Mononuclear cell (primary cell): ENCODE data around the gene TCERG1. TPM values are rescaled to one million over a fixed set of nuclear protein-coding genes. Genes with fewer than 3 reads are reported as not detected.

Experiments used
- H3K27me3 ChIP-seq: 2 replicates; pipeline ENCODE4 v1.6.0; 2011; ENCODE audit warnings: low read length, control low read depth; ENCODE audit not compliant: insufficient read depth
- H3K4me1 ChIP-seq: 2 replicates; pipeline ENCODE4 v1.5.1; 2011; ENCODE audit warnings: mild to moderate bottlenecking, low read length, control low read depth; ENCODE audit not compliant: insufficient read depth
- H3K4me3 ChIP-seq: 2 replicates; pipeline ENCODE4 v1.5.1; 2011; ENCODE audit warnings: mild to moderate bottlenecking, low read length, moderate library complexity
- H3K9me3 ChIP-seq: 2 replicates; pipeline ENCODE4 v1.5.1; 2011; ENCODE audit warnings: low read depth, mild to moderate bottlenecking, control low read depth, low read length
- total RNA-seq: library from RNA; depleted of rRNA; stranded (reverse); fragments of >200 nt; gene quantifications from one replicate; pipeline ENCODE4 v1.2.3, GENCODE V29; 2012

TCERG1 gene
- total RNA-seq, 1 donor: 115 TPM

DNA sequence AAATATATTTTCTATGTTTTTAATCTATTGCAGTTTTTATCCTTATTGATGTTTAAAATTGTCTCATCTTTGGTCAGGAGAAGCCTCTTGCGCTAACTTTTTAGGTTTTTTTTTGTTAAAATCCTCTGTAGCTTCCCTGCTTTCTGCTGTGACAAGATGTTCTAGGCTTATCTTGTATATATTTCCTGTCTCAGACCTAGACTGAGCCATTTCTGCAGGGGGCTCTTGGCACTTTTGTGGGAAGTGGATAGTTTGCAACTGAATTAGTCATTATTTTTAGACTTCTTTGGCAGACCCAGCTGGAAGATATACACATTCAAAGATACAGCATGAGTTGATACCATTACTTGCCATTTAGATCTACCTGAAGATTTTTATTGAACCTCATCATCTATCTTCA, 28.8 kb downstream of the TCERG1 start:
- H3K4me3 ChIP-seq: no peak overlapping the region
- peaks cover 5% of the 10 kb centered on the region for H3K4me1 ChIP-seq
- H3K27me3 ChIP-seq: no peaks in the 10 kb centered on the region
- no peaks in the 10 kb centered on the region for H3K9me3 ChIP-seq

DNA sequence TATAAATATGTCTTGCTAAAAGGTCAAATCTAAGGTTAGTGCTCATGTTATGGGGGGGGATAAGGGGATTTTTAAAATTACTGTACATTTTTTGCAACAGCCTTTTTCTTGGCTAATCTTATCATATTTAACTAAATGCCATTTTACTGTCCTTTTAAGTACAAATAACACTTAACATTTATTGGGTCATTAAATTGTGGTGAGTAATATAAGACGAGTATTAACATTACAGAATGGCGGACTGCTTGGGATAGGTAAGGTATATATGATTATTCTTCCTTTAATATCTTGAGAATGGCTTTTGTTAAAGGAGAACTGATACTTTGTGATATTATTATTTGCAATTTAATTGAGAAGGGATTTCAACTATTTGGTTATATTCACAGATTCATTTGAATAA, 35.6 kb downstream of the TCERG1 start:
- Histone ChIP-seq H3K27me3 (no peaks in the 10 kb centered on the region), H3K9me3 (no peaks in the 10 kb centered on the region), H3K4me3 (no peak overlapping the region), H3K4me1 (no peaks in the 10 kb centered on the region)

DNA sequence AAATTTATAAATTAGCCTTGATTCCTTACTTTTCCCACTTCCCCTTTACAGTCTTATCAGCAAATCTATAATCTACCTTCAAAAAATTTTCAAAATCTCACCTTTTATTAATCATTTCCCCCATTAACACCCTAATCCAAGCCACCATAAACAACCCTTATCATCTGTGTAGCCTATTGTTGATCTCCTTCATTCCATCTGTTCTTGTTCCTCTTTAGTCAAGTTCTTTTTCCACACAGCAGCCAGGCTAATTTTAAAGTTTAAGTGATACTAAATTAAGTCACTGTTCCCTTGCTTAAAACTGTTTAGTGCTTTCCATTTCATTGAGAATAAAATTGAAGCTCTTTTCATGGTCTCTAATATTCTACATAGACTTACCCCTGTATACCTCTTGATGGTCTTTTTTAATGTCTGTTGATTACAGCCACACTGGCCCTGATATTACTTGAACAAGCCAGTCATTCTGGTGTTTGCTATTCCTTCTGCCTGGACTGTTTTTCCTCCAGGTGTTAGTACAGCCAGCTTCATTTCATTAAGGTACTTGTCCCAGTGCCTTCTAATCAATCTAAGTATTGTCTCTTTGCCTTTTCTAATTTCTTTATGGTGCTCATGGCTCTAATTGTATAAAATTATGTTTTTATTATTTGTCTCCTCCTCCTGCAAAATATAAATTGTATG, 37.7 kb downstream of the TCERG1 start:
- Histone ChIP-seq H3K4me3 (no peak overlapping the region), H3K27me3 (no peaks in the 10 kb centered on the region), H3K9me3 (no peaks in the 10 kb centered on the region), H3K4me1 (no peaks in the 10 kb centered on the region)

DNA sequence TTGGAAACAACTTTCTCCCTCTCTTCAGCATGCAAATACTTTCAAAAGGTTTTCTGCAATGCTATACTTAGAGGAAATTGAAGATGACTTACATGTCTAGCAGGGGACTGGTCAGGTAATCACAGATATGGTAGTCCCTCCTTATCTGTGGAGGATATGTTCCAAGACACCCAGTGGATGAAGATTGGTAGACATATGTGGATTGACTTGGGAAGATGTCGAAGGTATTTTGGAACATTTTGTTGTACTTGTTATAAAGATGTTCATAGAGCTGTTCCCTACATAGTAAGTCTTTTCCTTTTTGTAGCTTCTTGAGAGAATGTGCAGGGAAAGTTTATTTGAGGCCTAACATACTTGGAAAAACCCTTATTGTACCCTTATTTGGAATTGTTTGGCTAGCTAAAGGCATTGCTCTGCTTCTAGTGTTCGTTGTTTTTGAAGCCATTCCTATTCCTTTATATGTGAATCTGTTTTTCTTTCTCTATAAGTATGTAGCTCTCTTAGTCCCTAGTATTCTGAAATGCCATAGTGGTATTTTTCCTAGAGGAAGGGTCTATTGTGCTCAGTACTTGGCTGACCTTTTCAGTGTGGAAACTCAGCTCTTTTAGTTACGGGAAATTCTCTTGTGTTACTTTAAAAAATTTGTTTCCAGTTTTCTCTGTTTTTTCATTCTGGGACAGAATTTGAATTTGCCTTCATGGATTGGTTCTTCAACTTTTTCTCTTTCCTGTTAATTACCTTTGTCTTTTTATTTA, 43.1 kb downstream of the TCERG1 start:
- Histone ChIP-seq H3K4me1 (no peaks in the 10 kb centered on the region), H3K27me3 (no peaks in the 10 kb centered on the region), H3K9me3 (no peaks in the 10 kb centered on the region), H3K4me3 (no peak overlapping the region)

DNA sequence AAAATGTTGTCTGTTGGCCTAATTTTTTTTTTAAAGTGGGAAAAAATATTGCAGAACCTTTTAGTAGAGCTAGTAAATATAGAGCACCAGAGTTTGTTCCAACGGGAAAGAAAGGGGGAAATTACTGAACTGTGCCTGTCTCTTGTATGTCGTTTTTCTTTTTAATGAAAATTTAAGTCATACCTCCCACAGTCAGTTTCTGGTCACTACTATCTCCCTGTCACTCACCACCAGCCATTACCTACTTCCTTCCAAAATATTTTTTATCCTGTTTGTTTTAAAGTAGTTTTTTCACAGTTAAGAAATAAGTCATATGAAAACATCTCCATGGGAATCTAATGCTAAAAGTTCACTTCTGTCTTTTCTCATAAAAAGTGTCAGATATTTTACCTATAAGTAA, 47.5 kb downstream of the TCERG1 start:
- Histone ChIP-seq H3K9me3 (no peaks in the 10 kb centered on the region), H3K4me3 (no peak overlapping the region), H3K4me1 (no peaks in the 10 kb centered on the region), H3K27me3 (no peaks in the 10 kb centered on the region)

DNA sequence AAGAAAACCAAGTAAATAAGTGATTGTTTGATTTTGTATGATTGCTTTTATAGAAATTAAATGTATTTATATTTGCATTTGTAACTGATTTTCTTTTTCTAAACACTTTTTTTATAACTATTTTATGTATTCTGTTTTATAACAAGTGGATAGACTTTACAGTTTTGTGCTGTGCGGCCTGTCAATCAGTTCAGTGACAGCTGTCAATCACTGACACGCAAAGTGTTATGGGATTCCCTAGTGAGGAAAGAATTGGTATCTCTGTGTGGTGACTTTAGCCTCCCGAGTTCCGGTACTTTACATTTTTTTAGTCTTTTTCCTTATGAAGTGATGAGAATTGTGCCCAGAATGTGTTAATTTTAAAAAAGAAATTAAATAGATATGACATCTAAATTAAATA, 52.5 kb downstream of the TCERG1 start:
- Histone ChIP-seq H3K4me3 (no peak overlapping the region), H3K4me1 (no peaks in the 10 kb centered on the region), H3K27me3 (no peaks in the 10 kb centered on the region), H3K9me3 (no peaks in the 10 kb centered on the region)

DNA sequence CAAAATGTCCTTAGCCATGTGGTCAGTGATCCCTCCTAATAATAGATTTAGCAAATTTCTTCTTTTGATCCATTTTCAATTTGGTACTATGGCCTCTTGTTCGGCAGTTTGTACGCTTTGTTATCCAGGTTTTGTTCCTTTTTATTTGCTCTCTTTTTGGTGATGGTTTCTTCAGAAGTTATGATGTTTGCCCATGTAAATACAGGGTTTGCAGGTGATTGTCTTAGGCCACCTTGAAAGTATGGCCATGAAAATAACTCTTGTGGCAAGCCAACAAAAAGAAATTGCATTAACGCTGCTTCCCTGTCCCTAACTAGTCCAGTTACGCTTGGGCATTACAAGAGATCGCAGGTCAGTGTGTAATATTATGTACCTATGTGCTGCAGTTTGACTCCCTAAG, 60.3 kb downstream of the TCERG1 start:
- no peaks in the 10 kb centered on the region for H3K27me3 ChIP-seq
- H3K9me3 ChIP-seq: no peaks in the 10 kb centered on the region
- H3K4me1 ChIP-seq: no peaks in the 10 kb centered on the region
- H3K4me3 ChIP-seq: no peak overlapping the region

DNA sequence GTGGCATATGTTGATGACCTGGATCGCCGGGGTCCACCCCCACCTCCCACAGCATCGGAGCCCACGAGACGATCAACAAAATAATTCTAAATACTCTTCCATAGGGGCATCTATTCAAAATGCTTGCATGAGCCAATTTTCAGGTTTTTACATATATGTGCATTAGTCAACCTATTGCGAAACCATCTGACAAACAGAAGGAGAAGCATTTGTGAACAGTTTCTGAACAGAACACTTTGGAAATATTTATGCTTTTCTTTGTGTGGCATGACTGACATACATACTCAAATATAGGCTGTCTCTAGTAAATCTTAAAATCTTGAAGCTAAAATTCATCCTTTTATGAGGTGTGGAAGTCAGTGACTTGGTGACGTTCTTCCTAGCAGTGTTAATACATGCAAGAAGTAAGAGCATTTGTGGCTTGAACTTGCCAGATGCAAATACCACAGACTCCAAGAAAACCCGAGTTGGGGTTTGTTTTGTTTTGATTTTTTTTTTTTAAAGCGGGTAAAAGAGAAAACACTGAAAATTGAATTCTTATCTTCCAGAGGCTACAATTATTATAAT, 63.5 kb downstream of the TCERG1 start:
- Histone ChIP-seq H3K9me3 (no peaks in the 10 kb centered on the region), H3K4me3 (no peak overlapping the region), H3K27me3 (no peaks in the 10 kb centered on the region), H3K4me1 (no peaks in the 10 kb centered on the region)

DNA sequence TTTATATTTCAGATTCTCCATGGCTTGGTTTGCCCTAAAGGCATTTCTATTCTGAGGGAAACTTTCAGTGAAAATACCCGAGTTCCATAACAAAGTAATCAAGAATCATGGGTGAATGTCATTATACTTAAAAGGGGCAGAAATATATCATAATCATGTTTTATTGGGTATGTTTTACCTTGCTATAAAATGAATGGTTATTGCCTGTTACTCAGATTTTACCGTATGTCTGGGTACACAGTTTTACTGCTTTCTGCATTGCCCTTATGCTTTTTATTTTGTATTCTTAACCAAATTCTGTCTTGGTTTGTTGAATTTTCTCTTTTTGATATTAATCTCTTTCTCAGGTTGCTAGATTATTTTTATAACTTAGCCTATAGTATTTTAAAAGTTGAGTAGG, 66.3 kb downstream of the TCERG1 start:
- H3K9me3 ChIP-seq: no peaks in the 10 kb centered on the region

DNA sequence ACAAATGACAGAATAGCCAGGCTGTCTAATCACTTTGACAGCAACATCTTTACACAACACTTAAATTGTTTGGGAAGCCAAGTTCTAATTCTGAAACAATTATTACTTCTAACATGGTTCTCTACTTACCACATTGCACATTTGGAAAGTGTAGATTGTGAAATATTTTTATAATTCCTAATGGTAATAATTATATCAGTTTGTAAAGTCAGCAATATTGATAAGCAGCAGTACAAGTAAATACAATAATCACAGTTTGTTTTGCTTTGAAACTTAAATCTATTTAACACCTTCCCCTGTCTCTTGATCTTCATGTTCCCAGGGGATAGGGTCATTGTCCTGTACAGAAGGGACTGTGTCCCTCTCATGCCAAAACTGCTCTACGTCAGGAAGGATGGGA, 67.4 kb downstream of the TCERG1 start:
- no peaks in the 10 kb centered on the region for H3K4me1 ChIP-seq
- no peak overlapping the region for H3K4me3 ChIP-seq
- H3K27me3 ChIP-seq: no peaks in the 10 kb centered on the region
- no peaks in the 10 kb centered on the region for H3K9me3 ChIP-seq

More for the DNA sequence above, 66.3 kb downstream of the TCERG1 start:
- no peak overlapping the region for H3K4me3 ChIP-seq
- H3K4me1 ChIP-seq: no peaks in the 10 kb centered on the region
- H3K27me3 ChIP-seq: no peaks in the 10 kb centered on the region

DNA sequence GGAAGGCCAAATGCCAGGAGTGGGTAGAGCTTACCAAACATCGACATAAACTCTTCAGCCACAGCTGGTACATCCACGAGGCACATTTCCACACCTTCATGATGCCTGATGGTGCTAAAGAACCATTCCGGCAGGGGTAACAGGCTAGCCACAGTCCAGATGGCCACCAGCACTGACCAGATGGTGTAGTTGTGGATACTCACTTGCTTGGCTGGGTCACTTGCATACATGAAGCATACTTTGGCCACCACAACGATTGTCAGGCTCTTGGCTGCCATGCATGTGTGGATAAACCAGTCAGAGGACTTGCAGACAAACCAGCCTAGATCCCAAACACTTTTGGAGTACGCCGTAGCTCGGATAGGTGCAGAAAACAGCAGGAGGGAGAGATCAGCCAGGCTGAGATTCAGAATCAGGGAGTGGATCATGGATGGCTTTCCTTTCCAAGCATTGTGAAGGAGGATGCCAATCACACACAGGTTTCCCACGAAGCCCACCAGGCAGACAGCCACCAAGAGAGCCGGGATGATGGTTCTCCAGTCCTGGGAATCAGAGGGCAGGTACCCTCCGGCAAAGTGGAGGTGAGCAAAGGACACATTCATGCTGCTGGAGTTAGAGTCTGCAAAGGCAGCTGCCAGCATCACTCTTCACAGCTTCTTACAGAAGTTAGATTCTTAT, 68.5 kb downstream of the TCERG1 start:
- Histone ChIP-seq H3K9me3 (no peaks in the 10 kb centered on the region), H3K4me3 (no peak overlapping the region), H3K4me1 (no peaks in the 10 kb centered on the region), H3K27me3 (no peaks in the 10 kb centered on the region)

DNA sequence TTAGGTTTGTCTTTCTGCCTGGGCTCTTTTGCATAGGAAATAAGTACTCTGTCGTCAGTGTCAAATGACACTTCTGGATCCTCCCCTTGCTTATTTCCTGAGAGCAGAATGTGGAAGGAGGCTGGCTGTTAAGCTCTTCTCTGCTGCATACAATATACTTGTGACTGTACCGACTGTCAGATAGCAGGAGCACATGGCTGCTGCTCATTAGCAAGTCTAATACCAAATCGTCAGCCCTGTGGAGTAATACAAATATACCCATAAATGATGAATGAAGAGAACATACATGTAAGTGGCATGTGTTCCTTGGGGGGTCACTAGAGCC, 69.0 kb downstream of the TCERG1 start, which contains the start of gene GPR151:
Gene GPR151, minus strand, starts transcription at position 40 of the 325 bp plus-strand sequence. CDS start 77 bp downstream, outside the sequence.
- Histone ChIP-seq H3K27me3 (no peaks in the 10 kb centered on the region), H3K9me3 (no peaks in the 10 kb centered on the region), H3K4me1 (no peaks in the 10 kb centered on the region), H3K4me3 (no peak within 1 kb of the TSS)

DNA sequence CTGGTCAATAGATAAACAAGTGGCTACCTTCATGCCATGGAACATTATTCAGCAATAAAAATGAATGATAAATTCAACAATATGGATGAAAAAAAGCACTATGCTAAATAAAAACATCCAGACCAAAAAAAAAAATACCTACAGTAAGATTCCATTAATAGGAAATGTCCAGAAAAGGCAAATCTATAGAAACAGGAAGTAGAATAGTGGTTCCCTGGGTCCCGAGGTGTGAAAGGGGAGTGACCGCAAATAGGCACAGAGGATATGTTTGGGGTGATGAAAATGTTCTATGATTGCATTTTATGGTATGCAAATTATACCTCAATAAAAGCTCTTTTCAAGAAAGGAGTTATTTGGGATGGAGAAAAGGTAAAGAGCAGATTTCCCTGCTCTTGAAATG, 72.4 kb downstream of the TCERG1 start:
- Histone ChIP-seq H3K27me3 (no peaks in the 10 kb centered on the region), H3K9me3 (no peaks in the 10 kb centered on the region), H3K4me1 (no peaks in the 10 kb centered on the region), H3K4me3 (no peak overlapping the region)

DNA sequence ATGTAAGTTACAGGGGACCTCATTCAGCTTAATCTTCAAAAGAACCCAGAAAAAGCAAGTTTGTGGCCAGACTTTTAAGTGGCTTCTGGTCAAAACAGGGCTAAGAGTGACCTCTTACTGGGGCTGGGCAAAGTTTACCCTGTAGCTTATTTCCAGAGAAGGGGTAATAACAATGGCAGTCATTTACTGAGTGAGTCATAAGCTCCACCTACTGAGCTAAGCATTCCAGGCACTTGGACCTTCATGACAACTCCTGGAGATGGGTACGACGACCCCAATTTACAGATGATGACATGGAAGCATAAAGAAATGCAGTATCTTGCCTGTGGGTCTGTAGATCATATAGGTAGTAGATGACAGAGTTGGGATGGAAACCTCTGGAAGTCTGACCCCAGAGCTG, 73.6 kb downstream of the TCERG1 start:
- H3K27me3 ChIP-seq: no peaks in the 10 kb centered on the region
- H3K9me3 ChIP-seq: no peaks in the 10 kb centered on the region
- no peaks in the 10 kb centered on the region for H3K4me1 ChIP-seq
- no peak overlapping the region for H3K4me3 ChIP-seq

DNA sequence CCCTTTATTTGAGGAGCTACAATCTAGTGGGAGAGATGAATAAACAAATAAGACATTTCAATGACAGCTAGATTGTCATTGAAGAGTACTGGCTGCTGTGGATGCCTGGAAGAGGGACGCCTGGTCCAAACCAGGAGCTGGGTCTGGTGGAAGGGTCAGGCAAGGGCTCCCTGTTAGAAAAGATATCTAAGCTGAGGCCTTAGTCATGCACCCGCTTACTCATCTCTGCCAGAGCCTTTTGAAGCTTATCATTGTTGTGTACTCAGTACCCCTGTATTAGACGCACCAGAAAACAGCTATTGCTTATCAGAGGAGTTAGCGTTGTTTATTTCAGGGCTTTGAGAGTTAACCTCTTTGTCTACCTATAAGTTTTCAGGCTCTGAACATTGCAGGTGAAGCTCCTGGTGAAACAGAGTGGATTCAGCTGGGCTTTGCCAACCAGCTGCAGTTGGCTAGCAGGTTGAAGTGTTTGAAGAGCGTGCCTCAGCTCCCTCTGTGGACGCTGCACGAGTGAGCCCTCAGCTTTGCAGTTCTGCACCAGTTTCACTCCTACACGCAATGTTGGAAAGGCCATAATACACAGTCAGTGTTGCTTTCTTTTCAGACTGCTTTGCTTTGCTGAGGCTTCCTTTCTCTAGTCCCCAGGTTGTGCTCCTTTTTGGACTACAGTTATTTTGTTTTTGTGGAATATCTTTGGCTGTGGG, 74.4 kb downstream of the TCERG1 start:
- Histone ChIP-seq H3K4me1 (no peaks in the 10 kb centered on the region), H3K4me3 (no peak overlapping the region), H3K27me3 (no peaks in the 10 kb centered on the region), H3K9me3 (no peaks in the 10 kb centered on the region)
